ENCODE results near the gene AAMP.
"Not testable (repeated sequence)": the region's sequence is repeated elsewhere in the genome, so short reads cannot be mapped to it uniquely, and the experiment has no call there.

AAMP gene, protein sequence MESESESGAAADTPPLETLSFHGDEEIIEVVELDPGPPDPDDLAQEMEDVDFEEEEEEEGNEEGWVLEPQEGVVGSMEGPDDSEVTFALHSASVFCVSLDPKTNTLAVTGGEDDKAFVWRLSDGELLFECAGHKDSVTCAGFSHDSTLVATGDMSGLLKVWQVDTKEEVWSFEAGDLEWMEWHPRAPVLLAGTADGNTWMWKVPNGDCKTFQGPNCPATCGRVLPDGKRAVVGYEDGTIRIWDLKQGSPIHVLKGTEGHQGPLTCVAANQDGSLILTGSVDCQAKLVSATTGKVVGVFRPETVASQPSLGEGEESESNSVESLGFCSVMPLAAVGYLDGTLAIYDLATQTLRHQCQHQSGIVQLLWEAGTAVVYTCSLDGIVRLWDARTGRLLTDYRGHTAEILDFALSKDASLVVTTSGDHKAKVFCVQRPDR

GRCh38 chr2:218269900-218270720 is at the start of gene AAMP, which contains the start of gene PNKD:
TSS of gene AAMP (minus strand) at chr2:218270137. CDS start at chr2:218270086, 51 bp downstream.
TSS of gene PNKD (plus strand) at chr2:218270519. CDS start at chr2:218270536, 17 bp downstream.
- DNase-seq = peak; percentile 100

- DNase-seq = no peak
These were observed 48.3 kb upstream of the AAMP start for GRCh38 chr2:218318241-218318640.

GRCh38 chr2:218317835-218318234 is 47.9 kb upstream of the AAMP start:
- DNase-seq = no peak

GRCh38 chr2:218317303-218317630 is 47.3 kb upstream of the AAMP start:
- DNase-seq = no peak

GRCh38 chr2:218315397-218315796 is 45.5 kb upstream of the AAMP start:
- no peak for DNase-seq

- not testable (repeated sequence) for DNase-seq
These were observed 44.8 kb upstream of the AAMP start for GRCh38 chr2:218314764-218315163.

DNA sequence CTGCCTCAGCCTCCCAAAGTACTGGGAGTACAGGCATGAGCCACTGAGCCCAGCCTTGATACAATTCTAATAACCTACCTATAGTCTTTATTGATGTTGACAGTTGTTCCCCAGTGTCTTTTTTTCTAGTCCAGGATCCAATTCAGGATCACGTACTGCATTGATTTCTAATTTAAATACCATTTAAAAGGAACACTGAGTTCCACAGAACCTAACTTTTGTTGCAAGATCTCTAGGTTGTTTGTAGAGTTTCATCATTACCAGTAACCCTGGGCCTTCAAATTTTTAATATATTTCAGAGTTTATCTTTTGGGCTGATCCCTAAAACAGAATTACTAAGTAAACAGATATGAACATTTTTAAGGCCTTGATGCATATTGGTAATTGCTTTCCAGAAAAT is 43.4 kb upstream of the AAMP start:
- no peak for DNase-seq

DNA sequence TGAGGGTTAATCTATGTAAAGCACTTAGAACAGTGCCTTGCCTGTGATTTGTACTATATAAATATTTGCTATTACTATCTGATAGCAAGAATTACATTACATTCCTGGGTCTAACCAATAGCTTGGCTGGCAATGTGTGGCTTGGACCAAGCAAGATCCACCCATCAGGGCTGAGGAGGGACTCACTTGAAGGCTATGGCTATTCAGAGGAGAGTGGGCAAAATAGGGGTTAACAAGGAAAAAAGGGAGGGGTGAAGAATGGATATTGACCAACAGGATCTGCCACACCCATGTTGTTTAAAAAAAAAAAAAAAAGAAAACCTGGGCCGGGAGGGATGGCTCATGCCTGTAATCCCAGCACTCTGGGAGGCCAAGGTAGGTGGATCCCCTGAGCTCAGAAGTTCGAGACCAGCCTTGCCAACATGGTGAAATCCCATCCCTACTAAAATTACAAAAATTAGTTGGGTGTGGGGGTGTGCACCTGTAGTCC is 42.4 kb upstream of the AAMP start:
- no peak for DNase-seq

DNA sequence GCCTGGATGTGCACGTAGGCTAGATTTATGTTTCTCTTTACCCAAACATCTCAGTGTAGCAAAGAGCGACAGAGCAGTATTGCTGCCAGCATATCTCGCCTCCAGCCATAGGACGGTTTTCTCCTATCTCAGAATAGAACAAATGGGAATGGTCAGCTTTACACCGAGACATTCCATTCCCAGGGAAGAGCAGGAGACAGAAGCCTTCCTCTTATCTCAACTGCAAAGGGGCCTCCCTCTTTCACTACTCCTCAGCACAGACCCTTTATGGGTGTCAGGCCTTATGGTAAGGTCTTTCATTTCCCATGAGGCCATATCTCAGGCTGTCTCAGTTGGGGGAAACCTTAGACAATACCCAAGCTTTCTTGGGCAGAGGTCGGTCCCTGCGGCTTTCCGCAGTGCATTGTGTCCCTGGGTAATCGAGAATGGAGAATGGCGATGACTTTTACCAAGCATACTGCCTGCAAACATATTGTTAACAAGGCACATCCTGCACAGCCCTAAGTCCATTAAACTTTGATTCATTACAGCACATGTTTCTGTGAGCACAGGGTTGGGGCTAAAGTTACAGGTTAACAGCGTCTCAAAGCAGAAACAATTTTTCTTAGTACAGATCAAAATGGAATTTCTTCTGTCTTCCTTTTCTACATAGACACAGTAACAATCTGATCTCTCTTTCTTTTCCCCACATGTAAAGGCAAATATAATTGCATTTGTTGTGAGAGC is 41.8 kb upstream of the AAMP start:
- DNase-seq = not testable (repeated sequence)

GRCh38 chr2:218310853-218311540 is 41.1 kb upstream of the AAMP start:
- no peak for DNase-seq

DNA sequence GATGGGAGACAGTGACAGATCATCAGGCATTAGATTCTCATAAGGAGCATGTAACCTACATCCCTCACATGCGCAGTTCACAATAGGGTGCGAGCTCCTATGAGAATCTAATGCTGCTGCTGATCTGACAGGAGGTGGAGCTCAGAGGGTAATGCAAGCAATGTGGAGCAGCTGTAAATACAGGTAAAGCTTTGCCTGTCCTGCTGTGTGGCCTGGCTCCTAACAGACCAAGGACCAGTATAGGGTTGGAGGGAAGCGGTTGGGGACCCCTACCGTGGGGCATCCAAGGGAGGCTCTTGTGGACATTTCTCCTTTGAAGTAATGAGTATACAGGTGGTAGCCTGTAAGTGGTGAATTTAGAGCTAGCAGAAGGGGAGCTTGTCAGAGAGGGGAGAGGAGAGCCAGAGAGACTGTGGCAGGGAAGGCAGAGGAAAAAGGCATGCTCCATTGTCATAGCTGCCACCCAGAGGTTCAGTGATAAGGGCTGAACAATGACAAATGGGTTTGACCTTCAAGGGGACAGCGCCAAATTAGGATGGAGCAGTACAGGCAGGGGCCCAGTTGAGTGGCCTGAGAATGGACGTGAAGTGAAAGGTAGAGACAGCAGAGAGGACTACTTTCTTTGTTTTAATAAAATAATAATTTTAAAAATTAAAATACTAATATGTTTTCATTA is 37.6 kb upstream of the AAMP start:
- no peak for DNase-seq

DNA sequence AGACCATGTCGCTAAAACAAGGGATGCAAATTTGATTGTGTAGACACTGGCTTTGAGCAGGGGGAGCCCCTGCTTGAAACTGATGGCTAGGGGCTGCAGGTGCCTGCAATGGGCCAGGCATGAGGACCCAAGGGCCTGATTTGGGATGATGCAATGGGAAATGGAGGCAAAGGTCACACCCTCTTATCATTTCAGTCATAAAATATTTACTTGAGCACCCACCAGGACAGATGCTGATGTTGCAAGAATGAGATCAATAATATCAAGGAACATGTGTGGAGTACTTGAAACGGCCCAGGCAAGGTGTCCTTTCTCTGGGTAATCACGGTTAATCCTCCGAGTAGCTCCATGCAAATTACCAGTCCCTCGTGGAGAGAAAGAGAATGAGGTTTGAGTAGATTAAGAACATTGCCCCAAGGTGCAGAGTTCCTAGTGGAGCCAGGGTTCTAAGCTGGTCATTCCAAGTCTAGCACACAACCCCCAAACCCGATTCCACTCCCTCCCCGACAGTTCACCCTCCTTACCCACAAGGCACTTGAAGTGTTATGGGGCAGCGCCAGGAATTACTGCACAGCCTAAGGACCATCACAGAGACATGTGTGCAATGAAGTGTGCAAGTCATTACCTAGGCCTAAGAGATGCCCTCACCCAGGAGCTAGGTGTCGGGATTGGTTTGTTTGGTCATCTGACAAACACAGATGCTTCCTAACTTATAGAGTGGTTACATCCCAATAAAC is 36.4 kb upstream of the AAMP start:
- no peak for DNase-seq

GRCh38 chr2:218305383-218305782 is 35.4 kb upstream of the AAMP start:
- DNase-seq = no peak

DNA sequence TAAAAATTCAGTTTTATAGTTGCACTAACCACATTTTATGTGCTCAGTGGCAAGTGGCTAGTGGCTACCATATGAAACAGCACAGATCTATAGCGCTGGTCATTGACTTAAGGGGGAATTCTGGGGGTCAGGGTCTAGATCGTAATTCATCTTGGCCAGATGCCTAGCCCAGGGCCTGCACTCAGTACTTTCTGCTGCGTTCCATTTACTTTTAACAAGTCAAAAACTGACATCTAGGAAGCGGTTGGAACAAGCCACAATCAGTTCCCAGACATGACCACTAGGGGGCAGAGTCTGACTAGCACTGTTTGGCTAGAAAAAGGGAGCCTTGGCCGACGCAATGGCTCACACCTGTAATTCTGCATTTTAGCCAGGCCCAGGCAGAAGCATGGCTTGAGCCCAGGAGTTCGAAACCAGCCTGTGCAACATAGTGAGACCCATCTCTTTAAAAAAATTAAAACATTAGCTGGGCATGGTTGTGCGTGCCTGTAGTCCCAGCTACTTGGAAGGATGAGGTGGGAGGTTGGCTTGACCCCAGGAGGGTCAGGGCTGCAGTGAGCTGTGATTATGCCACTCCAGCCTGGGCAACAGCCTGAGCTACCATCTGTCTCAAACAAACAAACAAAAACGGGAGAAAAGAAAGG is 31.4 kb upstream of the AAMP start:
- peak; percentile 89 for DNase-seq

GRCh38 chr2:218300141-218300540 is 30.2 kb upstream of the AAMP start:
- no peak for DNase-seq

GRCh38 chr2:218298314-218298875 is 28.5 kb upstream of the AAMP start:
- DNase-seq = no peak

DNA sequence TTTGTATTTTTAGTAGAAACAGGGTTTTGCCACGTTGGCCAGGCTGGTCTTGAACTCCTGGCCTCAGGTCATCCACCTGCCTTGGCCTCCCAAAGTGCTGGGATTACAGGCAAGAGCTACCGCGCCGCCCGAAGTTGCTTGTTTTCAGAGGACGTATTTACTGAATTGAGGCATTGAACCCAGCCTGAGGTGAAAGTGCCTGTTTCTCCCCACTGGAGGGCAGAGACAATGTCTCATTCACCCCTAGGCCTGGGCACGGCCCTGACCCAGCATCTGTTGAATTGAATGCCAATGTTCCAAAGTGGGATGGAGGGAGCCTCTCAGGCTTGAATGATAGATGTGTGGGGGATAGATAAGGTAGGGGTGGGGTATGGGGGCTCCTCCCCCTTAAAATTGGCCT is 26.9 kb upstream of the AAMP start:
- no peak for DNase-seq

DNA sequence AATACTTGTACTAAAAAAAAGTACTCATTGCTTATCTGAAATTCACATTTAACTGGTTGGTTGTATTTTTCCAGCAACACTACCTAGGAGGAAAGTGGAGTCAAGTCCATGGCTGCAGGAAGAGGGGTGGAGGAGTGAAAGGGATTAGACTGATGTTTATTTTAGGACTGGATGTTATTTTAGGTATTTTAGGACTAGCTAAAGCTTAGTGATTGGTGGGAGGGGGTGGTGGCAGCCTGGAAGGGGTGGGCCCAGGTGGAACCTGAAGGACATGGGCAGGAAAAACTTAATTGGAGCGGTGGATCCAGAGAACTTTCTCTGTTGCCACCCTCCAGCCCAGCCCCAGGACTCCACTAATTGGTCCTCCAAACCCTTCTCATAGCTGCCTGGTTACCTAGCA is 26.3 kb upstream of the AAMP start:
- no peak for DNase-seq

DNA sequence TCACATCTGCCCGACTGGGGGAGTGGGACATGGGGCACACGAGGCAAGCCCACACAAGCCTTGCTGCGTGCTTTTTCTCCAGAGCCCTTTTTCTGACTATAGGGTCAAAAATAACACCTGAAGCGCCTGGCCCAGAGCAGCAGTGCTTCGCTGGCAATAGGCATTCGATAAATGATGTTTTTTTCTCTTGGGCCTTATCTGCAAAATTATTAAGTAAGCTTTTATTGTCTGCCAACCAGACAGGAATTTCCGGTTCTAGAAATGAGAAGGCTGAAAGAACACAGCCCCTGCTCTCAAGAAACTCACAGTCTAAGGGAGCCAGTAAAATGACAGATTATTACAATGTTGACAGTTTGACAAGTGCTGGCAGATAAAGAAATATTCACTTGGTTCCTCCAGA is 25.1 kb upstream of the AAMP start:
- peak; percentile 29 for DNase-seq

DNA sequence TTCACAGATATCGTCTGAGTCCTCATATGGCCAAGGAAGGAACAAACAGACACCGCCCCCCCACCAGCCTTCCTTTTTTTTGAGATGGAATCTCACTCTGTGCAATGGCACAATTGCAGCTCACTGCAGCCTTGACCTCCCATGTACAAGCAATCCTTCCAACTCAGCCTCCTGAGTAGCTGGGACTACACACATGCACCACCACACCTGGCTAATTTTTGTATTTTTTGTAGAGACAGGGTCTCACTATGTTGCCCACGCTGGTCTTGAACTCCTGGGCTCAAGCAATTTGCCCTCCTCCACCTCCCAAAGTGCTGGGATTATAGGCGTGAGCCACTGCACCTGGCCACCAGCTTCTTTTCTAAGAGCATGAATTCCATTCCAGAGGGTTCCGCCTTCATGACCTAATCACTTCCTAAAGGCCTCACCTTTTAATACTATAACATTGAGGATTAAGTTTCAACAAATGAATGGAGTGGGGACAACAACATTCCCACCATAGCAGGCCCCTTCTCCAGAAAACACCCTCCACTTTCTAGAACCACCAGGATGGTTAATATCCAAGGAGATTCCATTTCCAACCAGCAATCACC is 24.6 kb upstream of the AAMP start:
- DNase-seq = no peak

All from CD4-positive, alpha-beta T cell treated with Interleukin-4 for 4 hours (primary cell).